GM04503 (cell line): ENCODE data around the gene GGPS1.
A peak's percentile ranks its signal among the peaks of the same experiment; 100 is the strongest.
"Not testable (repeated sequence)": the region's sequence is repeated elsewhere in the genome, so short reads cannot be mapped to it uniquely, and the experiment has no call there.

Experiments
- DNase-seq: peaks from one replicate; pipeline ENCODE4 v3.0.0-alpha.2; 2012; ENCODE audit warnings: low read depth

GGPS1 gene

GRCh38 chr1:235304549-235305451 is 23.6 kb upstream of the GGPS1 start:
- no peak for DNase-seq

GRCh38 chr1:235307158-235308124 is 20.9 kb upstream of the GGPS1 start:
- DNase-seq: peak; percentile 36

DNA sequence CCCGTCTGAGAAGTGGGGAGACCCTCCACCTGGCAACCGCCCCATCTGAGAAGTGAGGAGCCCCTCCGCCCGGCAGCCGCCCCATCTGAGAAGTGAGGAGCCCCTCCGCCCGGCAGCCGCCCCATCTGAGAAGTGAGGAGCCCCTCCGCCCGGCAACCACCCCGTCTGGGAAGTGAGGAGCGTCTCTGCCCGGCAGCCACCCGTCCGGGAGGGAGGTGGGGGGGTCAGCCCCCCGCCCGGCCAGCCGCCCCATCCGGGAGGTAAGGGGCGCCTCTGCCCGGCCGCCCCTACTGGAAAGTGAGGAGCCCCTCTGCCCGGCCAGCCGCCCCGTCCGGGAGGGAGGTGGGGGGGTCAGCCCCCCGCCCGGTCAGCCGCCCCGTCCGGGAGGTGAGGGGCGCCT is 19.2 kb upstream of the GGPS1 start:
- not testable (repeated sequence) for DNase-seq

- no peak for DNase-seq
Observed at GRCh38 chr1:235313262-235313661, 15.1 kb upstream of the GGPS1 start.

GRCh38 chr1:235313931-235314678 is 14.3 kb upstream of the GGPS1 start:
- no peak for DNase-seq

GRCh38 chr1:235315173-235315572 is 13.2 kb upstream of the GGPS1 start:
- DNase-seq: no peak

DNA sequence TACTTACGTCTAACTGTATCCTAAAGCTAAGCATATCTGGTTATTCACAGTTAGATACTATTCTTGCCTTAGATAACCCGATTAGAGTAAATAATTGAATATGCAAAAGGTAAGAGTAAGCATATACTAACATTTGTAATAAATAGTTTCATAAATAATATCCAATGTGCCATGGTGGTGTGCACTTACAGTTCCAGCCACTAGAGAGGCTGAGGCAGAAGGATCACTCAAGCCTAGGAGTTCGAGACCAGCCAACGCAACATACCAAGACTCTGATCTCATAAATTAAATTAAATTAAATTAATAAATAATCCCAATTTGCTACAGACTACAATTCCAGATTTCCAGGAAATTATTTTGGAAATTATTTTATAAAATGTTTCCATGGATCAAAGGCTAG is 12.6 kb upstream of the GGPS1 start:
- DNase-seq: no peak

DNA sequence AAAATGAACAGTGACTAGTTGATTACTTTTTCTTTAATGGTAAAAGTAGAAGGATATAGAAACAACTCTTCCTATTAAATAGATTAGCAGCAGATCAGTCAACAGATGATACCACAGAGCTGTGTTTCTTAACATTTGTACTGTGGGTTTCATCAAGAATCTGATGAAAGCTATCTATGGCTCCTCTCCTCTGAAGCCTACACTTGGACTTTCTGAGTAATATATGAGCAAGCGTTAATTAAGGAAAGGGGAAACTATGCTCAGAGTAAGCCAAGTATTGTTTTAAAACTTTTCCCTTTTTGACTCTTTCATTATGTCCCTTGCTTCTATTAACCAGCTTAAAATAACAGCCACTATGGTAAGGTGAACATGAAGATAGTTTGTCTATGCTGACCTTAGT is 11.2 kb upstream of the GGPS1 start:
- DNase-seq: no peak

DNA sequence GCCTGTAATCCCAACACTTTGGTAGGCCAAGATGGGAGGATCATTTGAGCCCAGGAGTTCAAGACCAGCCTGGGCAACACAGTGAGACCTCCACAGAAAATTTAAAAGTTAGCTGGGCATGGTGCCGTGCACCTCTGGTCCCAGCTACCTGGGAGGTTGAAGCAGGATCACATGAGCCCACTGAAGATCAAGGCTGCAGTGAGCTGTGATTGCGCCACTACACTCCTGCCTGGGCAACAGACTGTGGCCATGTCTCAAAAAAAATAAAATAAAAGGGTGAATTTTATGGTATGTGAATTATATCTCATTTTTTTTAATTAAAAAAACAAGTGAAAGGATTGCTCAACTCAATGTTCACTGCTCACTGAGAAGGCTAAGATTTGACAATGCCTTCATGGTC is 9.1 kb upstream of the GGPS1 start:
- no peak for DNase-seq

DNA sequence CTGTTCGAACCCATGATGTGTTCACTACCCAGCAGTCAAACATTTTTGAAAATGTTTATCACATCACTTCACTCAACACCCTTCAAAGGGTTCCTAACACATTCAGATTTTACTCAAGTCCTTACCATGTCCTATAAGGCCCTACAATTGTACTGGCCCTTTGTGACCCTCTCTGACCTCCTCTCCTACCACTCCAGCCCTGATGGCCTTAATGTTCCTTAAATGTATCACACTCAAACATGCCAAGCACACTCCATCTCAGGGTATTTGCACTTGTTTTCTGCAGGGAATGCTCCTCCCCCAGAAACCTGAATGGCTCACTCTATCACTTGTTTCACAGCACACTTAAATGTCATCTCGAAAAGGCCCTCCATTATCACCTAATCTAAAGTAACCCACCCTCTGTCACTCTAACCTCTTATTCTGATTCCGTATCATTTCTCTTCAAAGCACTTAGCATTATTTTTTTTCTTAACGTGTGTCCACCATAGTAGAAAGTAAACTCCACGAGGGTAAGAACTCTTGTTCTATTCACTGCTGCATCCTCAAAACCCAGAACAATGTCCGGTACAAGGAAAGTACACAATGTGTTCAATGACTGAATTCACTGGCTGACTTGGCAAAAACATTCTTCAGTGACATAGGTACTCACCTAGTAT is 7.7 kb upstream of the GGPS1 start:
- DNase-seq: no peak

GRCh38 chr1:235324296-235324695 is 4.1 kb upstream of the GGPS1 start:
- DNase-seq: no peak

DNA sequence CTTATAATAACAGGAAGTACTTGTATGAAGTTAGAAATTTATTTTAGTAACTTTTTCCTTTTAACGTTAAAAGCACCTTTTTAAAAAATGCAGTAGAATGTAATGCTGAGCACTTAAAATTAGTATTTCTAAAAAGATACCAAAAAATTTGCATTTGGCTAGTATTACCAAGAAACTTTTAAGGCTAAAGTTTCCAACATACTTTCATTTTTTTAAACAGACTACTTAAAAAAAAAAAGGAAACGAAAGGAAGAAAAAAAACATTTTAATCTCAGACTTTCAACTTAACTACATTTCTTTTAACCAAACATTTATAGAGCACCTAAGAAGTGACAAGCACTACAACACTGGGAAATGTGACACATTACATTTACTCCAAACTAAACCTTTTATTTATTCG is 3.2 kb upstream of the GGPS1 start:
- DNase-seq: no peak

DNA sequence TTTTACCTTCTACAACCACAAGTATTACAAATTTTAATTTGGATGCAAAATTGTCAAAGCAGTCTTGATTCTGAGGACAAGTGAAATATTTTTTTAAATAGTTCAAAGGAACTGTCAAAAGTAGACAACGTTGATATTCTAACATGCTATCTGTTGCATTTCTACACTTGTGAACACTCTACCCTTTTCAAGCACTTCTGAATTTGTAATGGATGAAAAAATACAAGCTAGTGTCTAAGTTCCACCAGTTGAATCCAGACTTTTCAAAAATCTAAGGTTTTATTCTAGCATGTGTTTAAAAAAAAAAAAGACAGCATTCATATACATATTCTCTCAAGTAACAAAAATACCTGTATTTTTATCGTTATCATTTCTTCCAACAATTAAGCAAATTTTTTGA is 2.5 kb upstream of the GGPS1 start:
- DNase-seq: no peak

DNA sequence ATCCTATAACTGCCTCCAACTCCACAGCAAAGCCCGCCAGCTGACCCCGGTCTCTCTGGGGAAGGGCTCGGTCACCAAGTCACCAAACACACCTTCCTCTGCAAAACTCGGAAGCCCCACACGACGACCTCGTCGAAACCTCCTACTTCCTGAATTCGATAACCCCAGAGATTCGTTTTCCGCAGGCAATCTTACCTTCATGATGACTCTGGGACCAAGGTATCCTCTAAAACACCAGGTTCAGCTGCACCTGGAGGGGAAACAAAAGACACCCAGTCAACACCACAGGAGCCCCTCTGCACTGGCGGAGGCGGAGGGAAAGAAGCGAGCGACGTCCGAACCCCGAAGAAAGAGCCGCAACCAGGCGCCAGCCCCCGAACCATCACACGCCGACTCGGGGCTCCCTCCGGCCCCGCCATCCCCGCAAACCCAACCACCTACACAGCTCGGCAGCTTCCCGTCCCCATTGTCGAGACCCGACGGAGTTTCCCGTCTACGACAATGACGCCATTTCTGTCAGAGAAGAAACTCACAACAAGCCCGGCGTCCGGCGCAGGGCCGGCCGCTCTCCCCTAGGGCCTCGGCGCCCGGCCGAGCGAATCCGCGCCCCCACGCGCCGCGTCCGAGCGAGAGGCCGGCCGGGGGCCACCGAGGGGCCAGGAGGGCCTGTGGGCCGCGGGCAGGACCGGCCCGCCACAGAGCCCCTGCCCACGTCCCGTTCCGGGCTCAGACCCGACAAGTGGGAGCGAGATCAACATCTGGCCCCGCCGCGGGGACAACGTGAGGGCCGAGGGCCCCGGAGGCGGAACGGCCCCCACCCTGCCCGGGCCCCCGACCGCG is 1.4 kb upstream of the GGPS1 start:
- no peak for DNase-seq

DNA sequence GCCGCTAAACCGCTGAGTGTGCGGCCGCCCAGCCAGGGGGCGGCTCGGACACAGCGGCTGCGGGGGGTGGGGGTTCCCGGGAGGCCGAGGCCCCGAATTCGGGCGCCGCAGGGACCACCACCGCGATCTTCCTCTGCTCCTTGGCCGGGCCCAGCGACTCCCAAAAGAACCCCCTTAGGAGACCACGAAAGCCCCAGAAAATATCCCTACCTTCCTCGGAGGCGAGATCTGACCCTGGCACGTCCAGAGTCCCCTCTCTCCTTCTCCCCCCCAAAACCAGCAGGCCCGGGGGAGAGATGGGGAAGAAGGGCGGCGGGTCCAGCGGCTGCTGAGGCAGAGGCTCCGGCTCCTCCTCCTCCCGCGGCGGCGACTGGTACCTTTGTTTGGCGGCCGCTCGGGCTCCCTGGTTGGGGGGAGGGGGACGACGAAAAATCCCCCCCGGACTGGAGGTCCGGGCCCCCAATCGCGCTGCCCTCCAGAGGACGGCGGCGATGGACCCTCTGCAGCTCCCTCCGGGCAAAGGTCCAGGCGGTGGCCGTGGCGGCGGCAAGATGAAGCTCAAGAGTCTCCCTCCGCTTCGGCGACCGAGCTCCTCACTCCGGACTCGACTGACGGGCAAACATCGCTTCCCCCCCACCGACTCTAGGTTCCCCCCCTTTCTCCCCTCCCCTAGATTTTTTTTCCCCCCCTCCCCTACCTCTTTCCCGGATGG is 655 bp upstream of the GGPS1 start, which contains the start of gene ARID4B:
TSS of gene ARID4B (minus strand) at position 621 of the 712 bp plus-strand sequence. CDS start 1,260 bp downstream, outside the sequence.
- DNase-seq: no peak

GRCh38 chr1:235329139-235329902 is 951 bp downstream of the GGPS1 start:
- DNase-seq: no peak

DNA sequence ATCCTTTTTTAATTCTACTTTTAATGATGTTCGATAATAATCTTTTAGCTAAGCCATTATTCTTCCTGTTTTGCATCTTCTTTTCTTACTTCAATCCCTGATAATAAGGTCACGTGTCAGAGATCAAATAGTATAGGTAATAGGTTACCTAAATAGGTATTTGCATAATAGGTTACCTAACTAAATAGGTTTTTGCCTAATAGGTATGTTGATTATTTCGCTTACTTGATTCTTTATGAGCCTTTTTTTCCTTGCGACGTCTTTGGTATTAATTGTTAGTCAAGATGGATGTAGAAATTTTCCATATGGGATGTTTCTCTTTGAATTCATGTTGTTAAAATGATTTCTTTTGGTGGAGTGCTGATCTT is 2.5 kb downstream of the GGPS1 start:
- DNase-seq: no peak

DNA sequence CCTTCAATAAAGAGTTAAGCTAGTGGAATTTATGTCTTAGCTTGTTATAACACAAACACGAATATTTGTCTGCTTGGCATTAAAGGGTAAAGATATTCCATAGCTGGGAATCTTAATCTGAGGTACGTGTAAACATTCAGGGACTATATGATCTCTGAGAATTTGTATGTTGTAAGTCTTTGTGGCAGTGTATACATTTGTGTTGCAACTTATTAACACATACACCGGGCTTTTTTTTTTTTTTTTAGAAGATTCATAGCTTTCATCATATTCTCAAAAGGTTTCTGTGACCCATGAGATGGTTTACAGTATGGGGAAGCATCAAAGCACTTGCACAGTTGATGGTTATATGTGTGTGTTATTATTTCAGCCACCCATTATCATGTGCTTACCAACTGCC is 3.0 kb downstream of the GGPS1 start:
- DNase-seq: no peak

- DNase-seq: no peak
Observed at GRCh38 chr1:235336903-235337302, 8.5 kb downstream of the GGPS1 start.
